Activated naive CD4-positive, alpha-beta T cell treated with Interleukin-2 at 50 U/mL for 16 hours (primary cell): ENCODE results near the gene METTL25.

Experiments
- DNase-seq: peaks from one replicate; pipeline ENCODE4 v3.0.0-alpha.2; 2020

Gene METTL25

DNA sequence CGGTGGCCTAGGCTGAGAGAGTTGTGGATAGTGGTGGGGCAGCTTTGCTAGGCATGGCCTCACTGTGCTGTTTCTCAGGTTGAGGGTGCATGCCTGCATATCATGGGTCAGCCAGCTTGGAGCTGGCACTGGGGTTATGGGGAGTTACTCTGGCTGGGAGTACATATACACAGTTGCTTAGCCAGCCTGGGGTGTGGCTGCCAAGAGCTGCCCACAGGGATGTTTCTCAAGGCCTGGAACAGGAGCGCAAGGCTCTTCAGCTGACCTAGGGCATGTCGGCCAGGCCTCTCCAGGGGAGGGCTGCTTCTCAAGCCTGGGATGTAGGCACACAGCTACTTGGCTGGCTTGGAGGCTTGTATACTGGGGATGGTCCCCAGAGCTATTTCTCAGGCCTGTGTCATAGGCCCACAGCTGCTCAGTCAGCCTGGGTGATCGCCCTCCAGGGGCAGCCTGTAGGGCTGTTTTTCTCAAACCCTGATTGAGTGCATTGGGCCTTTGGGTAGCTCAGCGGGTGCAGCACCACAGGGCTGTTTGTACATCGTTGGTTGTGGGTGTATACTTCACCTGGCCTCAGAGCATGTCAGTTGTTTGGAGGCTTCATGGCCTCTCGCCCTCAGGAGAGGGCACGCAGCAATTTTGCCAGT, 114.9 kb downstream of the METTL25 start:
- no peak for DNase-seq

DNA sequence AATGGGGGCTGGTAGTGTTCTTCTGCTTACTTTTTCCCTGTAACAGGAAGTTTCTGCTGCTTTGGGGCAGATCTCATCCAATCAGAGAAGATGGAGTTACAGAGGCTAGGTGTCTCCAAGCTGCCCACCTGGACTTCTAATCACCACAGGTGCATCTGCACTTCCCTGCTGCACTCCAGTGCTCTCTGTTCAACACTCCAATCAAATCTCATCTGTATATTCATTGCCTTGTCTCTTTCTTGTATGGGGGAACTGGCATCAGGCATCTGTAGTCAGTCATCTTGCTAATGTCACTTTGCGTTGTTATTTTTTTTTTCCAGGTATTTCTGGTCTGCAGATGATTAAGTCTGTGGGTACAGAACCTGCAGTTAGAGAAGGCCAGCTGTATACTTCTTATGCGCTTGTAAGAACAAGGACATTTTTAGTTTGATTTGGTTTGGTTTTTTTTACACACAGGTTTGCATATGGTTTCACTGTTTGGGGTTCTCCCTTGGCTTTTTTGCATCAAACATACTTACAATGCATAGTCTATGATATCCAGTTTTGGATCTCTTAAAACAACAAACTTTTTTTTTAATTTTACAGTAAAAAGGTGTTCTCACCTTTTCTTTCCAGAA, 116.0 kb downstream of the METTL25 start:
- DNase-seq: no peak

DNA sequence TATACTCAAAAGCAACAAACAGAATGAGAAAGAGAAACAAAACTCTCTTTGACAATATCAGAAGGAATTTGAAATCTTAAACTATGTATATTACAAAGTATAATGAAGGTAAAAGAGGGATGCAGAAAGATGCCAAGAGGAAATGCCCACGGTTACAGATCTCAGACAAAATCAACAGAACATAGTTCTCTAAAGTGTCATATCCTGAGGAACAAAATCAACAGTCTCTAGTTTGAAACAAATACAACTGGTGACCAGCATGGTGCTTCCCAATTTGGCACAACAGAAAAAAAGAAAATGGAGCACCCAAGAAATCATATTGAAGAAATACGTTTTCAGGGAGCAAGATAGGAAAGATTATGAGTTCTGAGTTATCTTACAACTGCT, 116.5 kb downstream of the METTL25 start:
- DNase-seq: no peak

DNA sequence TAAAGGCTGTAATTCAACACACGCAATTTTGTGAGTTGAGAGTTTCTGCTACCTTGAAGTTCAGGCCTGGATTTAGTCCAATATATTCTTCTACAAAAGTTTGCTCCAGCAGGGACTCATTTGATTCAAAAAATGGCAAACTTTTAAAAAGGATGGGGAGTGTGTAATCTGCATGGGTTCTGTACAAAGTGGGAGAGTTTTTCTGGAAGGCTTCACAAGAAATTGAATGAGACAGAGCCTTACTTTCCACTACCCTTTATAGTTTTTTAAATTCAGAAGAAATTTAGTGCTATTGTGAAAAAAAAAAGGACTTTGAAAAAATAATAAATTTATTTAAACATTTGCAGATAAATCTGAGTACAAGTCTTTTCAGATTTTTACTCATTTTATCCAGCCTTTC, 116.9 kb downstream of the METTL25 start:
- no peak for DNase-seq

DNA sequence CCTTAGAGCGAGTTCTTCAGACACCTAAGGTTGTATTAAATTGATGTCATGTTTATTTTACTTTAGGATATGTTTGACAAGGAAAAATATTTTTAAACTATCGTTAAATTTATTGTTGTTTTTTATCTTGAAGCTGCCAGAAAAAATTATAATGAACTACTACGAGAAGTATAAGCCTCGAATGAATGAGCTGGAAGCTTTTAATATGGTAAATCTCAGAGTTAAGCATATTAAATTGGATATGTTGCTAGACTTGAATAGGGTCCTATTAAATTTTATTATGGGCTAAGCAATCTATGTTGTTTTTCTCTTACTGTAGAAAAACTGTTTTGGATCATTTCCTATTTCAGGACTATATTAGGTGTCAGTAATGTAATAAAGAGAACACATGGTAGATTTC, 118.2 kb downstream of the METTL25 start:
- no peak for DNase-seq

DNA sequence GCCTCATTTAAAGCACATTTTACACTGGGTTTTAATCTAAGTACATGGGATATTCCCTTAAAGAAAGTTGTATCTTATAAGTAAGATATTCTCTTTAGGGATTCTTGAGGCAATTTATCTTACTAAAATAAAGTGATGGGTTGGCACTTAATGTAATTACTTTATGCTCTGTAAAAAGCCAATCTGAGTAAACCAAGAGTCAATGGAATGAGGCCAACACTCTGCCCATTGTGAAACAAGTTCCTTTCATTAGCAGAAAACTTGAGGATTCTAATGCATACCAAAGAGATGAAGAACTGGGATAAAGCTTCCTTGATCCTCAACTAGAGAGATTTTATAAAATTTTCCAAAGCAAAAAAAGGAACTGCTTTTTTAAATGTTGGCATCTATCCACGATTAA, 121.2 kb downstream of the METTL25 start:
- no peak for DNase-seq

DNA sequence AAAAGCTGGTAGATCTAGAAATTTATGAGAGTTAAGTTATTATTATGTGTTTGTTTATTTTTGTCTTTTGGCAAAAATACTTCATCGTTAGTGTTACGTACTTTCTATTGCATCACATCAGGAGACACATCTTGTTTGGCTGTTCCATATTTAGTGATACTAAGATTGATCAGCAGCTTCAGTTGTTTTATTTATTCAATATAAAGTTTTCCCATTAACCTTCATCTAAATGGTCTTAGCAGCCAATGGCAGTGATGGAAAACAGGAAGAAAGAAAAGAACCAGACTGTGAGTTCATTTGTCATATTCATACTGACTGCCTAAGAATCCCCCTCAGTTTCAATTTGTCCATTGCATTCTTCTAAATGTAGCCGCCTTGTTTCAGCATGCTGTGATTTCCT, 122.3 kb downstream of the METTL25 start:
- DNase-seq: no peak

DNA sequence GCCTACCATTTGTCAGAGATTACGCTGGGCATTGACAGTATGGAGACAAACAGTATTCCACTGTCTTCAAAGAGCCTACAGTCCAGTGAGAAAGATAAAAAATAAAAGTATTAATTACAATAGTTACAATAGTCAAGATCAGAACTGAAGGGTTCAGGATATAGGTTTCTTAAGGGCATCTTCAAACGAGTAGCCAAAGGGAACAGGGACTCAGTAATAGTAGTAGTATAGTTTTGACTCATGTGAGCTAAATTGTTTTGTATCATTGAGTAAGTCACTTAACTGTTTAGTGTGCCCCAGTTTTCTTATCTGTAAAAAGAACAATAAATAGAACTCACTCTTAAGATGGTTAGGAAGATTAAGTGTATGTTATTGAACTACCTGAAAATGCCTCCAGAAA, 123.6 kb downstream of the METTL25 start:
- DNase-seq: no peak

DNA sequence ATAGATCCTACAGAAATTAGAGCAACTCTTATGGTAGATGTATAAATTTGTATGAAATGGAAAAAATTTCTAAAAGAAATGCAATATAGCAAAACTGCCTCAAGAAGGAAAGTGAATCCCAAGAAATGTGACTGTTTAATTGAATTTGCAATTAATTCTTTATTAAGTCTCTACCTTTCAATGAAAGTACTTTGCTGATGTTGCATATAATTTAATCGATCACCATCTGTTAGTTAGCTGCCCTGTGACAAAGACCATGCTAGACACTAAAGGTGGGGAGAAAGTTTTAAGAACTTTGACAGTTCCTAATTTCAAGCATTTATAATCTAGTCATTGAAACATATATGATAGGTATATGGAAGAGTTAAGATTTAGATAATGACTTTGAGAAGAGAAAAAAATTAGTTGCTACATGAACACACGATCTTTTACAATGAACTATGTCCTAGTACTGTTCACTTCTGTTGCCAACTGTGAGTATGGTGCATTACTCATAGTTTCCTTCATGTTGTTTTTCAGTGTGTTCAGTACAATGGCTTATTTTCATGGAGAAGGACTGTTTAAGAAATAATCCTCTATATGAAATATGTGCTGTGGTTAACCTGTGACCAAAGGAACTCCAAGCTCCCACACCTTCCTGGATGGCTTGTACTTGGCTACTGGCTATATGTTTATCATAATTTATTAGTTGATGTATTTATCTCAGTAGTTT, 128.4 kb downstream of the METTL25 start:
- no peak for DNase-seq

DNA sequence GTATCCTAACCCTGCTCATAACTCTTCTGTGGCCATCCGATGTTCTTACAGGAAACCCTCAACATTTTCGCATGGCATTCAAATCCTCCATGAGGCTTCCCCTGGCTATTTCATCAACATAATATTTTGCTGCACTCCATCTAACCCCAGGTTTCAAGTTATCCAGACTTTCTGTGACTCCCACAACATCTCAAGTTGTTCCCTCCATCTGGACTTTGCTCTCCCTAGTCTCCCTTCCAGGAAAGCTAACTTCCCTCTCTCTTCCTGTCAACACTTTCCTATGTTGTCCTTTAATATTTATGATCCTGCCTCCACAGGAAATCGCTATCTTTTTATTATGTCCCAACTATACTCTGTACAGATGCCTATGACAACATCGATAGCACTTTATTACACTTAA, 146.1 kb downstream of the METTL25 start:
- DNase-seq: no peak

DNA sequence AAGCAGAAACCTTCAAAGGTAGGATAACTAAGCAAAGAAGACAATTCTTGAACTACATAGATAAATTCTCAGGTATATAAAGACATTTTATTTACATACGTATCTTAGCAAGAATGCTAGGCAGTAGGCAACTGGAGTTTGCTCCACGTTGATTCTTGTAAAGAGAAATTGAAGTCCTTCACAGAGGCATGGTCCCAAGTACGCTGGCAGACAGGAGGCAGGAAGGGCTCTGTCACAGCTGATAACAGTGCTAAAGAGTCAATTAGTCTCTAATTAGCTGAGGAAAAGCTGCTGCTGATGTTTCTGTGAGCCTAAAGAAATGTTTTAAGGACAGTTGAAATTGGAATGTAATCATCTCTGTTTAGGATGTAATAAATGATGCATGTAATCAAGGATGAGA, 146.8 kb downstream of the METTL25 start:
- DNase-seq: no peak

DNA sequence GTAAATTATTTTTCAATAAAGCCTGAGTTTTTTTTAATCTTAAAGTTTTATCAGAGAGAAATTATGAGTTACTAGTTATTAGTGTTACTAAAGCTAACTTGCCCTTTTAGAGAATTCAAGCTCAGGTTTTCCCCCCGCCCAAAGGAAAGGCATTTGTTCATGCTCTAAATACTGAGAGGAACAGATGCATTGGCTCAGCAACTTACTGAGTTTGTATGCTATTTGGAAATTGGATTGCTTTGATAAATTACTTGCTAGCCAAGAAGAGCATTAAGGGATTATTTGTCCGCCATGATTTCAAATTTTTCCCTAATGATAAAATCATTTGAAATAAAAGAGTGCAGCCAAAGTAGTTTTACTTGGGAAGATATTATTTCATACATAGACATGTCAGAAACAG, 149.4 kb downstream of the METTL25 start:
- no peak for DNase-seq

DNA sequence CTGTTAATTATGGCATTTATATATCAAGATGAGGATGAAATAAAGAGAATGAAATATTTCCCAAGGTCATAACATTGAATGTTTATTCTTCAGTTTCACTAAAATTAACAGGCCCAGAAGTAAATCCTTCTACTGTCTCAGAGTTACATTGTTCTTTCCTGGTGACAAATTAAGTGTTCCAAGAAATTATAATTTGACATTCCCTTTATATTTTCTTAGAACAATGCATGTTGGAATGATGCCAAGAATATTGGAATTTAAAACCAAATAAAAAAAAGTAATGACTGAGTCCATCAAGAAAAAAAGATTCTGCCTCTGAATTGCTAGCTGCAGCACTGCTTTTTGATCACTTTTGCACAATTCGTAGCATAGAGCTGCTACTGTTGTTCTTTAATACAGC, 152.1 kb downstream of the METTL25 start:
- DNase-seq: no peak

DNA sequence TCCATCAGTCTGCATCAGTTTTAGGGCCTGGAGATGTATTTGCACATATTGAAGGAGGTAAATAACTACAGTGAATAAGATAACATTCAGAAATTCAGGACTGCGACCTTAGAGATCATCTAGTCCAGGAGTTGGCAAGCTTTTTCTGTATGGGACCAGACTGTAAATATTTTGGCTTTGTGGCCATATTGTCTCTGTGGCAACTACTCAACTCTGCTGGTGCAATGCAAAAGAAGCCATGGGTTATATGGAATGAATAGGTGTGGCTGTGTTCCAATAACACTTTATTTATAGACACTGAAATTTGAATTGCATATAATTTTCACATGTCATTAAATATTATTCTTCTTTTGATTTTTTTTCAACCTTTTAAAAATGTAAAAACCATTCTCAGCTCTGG, 156.6 kb downstream of the METTL25 start:
- no peak for DNase-seq

DNA sequence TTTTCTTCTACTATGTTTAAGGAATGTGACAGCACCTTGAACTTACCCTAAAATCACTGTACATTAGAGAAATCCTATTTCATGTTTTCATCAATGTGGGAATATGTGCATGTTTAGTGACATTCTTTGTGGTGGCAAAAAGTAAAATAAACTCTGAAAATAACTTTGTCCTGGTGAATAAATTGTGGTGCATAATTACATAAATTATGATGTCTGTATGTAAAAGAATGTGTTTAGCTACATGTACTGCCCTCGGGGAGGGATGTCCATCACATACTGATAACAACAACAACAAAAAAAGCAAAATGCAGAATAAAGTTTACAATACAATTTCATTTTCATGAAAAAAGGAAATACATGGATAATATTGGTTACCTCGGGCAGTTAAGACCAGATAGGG, 157.3 kb downstream of the METTL25 start:
- no peak for DNase-seq

DNA sequence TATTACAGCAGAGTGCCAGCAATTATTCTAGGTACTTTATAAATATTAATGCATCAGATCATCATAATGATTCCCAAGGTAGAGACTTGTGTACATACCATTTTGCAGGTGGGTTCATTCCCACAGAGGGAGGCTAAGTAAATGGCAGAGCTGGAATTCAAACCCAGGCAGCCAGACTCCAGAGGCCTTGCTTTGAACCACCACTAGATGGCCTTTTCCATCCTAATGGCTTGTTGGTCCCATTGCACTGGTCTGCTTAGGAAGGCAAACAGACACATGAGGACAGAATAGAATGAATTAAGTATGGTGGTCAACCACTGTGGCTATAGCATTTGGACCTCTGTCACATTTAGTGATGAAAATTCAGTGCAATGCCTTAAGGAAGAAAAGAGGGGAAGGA, 158.7 kb downstream of the METTL25 start:
- DNase-seq: no peak

DNA sequence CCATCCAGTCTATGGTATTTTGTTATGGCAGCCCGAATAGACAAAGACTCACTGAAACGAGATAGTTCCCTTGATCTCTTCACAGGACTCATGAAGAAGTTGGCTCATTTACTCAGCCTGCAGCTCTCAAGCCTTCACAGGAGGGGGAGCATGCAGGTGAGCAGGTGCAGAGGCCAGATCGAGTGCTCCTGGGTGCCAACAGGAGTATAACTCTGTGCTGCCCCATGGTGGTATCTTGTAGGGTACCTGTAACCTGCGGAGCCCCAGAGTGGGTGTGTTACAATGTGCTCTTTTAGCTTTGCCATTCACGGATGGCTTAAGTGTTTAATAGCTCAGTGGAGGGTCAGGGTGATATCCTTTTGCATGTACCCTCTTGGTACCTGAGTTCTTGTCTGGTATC, 159.5 kb downstream of the METTL25 start:
- DNase-seq: no peak

DNA sequence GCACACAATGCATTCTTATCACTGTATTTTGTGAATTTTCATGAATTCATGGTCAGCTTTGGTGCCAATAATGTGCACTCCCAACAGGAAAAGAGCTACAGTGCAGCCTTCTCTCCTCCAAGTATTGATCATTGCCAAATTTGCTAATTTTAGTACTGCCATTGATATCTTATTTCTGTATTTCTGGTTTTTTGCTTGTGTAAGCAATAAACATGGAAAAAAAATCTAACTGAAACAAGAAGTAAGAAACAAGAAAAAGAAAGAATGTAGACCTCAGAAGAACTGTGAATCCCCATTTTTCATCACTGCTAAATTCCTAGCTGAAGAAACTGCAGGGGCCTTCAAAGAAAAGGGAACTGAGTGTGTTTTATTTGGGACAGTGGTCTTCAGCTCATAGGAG, 161.2 kb downstream of the METTL25 start:
- DNase-seq: no peak

DNA sequence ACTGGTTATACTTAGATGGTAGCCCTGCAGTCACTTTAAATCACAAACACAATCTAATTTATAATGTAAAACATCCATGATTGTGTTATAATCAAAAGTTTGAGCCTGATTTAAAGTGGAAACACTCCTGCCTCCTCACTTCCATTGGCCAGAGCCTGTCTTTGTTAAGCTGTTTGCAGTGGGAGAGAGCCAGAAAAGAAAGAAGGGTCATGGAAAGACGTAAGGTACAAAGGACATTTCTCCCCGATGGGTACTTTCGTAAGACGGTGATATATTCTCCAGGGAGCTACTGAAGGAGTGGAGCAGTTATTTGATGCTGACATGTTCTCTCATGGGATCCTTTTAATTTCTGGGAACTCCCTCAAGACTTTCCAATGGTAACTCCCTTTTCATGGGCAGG, 164.0 kb downstream of the METTL25 start:
- no peak for DNase-seq

DNA sequence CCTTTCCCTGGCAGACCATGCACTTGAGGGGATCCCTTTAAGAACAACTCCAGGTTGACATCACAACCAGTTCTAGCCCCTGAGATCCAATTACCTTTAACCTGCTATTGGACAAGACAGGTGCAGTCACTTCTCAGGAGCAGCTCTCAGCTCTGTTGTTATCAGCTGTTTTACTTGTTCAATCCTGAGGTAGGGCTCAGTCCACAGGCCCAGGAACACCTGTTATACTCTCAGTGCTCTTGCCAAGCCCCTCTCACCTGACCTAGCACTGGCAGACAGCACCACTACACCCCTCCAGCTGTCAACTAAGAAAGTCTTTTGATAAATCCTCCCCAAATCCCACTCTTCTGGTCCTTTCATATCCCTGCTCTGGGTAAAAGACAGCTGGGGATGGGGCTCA, 164.4 kb downstream of the METTL25 start:
- no peak for DNase-seq

DNA sequence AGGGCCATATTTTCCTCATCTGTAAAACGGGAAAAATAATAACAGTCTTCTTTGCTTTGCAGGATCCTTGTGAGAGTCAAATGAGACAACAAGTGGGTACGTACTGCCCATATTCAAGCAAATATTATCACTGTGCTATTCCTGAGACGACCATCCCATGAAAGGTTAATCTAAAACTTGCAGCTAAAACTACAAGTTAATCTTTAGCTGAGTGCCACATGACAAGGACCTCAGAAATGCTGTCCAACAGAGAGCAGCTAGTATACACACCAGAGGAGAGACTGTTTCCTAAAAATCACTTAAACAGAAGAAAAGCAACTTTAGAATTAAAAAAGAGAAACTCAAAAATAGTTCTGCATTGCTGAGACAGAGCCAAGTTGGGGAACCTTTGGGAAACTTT, 165.7 kb downstream of the METTL25 start:
- DNase-seq: no peak

DNA sequence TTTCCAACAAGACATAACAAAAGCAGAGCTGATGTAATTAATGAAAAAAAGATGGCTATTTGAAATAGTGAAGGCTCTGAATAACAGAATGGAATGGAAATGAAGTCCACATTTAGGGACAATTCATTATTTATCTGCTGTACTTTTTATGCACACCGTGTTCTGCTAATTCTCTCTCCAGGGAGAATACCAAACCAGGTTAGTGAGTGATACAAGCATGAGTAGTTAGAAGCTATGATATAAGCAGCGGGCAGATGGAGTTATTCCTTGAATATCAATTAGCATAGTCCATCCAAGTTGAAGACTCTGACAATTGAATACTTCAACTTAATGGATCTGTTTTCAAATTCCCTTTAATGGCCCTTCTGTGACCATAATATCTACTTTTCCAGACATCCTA, 166.3 kb downstream of the METTL25 start:
- DNase-seq: no peak

DNA sequence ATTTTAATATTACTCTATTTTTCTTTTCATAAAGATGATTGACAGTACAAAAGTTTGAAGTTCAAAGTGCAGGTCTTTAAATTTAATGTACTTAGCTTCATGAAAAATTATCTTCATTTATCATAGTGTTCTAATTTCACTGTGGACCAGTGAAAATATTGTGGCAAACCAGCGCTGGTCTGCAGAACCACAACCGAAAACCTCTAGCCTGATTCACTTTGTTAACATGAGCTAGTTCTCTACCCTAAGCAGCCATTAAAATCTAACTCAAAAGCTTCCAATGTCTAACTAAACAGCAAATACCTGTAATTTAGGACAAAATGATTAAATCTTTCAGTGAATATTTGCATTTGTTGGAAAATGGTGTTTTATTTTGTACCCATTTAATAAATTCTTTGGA, 167.3 kb downstream of the METTL25 start:
- no peak for DNase-seq

DNA sequence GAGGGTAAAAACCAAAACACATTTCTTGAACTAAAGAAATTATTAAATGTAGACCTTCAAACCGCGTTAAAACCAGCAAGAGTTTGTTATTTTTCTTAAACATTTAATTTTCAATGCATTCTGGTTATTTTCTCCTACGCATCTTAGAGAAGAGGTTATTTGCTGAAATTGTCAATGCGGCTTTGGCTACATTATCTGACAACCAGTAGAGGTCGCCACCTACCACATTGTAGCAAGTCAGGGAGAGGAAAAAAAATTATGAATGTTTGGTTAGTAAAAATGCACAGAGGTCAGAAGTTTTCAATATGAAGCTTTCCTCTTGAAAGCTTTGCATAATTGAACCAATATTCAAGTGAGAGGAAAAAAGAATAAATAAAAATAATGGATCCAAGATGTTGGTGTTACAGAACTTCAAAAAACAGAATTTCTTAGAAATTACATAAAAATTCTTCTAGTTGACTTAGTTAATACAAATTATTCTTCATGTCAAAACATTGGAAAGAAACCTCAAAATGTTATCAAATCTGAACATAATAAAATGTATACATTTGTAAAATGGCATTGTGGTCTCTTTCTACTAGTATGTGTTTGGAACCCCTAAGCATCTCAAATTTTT, 168.9 kb downstream of the METTL25 start:
- DNase-seq: no peak
